CD4-positive, alpha-beta T cell treated with Interleukin-15 for 4 hours (primary cell): ENCODE measurements around the gene ZNRF1.
"Not testable (repeated sequence)": the region's sequence is repeated elsewhere in the genome, so short reads cannot be mapped to it uniquely, and the experiment has no call there.

Experiments
- DNase-seq: peaks from one replicate; pipeline ENCODE4 v3.0.0-alpha.2; 2020; ENCODE audit warnings: low spot score

Gene ZNRF1

GRCh38 chr16:75080205-75081029 lies 81.6 kb downstream of the ZNRF1 start:
- DNase-seq: no peak

GRCh38 chr16:75081179-75081859 lies 82.5 kb downstream of the ZNRF1 start:
- DNase-seq: no peak

- DNase-seq: no peak
These were observed 85.0 kb downstream of the ZNRF1 start for GRCh38 chr16:75083813-75084212.

- no peak for DNase-seq
These were observed 86.7 kb downstream of the ZNRF1 start for GRCh38 chr16:75085556-75085955.

GRCh38 chr16:75086281-75086680 lies 87.5 kb downstream of the ZNRF1 start:
- no peak for DNase-seq

GRCh38 chr16:75086688-75087374 lies 88.0 kb downstream of the ZNRF1 start:
- DNase-seq: no peak

GRCh38 chr16:75087375-75087979 lies 88.7 kb downstream of the ZNRF1 start:
- no peak for DNase-seq

GRCh38 chr16:75088216-75088615 lies 89.4 kb downstream of the ZNRF1 start:
- no peak for DNase-seq

GRCh38 chr16:75088934-75089333 lies 90.1 kb downstream of the ZNRF1 start:
- no peak for DNase-seq

GRCh38 chr16:75089486-75090202 lies 90.8 kb downstream of the ZNRF1 start:
- DNase-seq: no peak

GRCh38 chr16:75090899-75091298 lies 92.1 kb downstream of the ZNRF1 start:
- DNase-seq: not testable (repeated sequence)

GRCh38 chr16:75091619-75092018 lies 92.8 kb downstream of the ZNRF1 start:
- DNase-seq: not testable (repeated sequence)

- DNase-seq: no peak
These were observed 94.0 kb downstream of the ZNRF1 start for GRCh38 chr16:75092777-75093176.

- DNase-seq: no peak
These were observed 95.0 kb downstream of the ZNRF1 start for GRCh38 chr16:75093598-75094540.

GRCh38 chr16:75095204-75095621 lies 96.4 kb downstream of the ZNRF1 start:
- DNase-seq: no peak

- DNase-seq: no peak
These were observed 97.8 kb downstream of the ZNRF1 start for GRCh38 chr16:75096656-75097055.

GRCh38 chr16:75097191-75097761 lies 98.5 kb downstream of the ZNRF1 start:
- no peak for DNase-seq

GRCh38 chr16:75097941-75098901 lies 99.4 kb downstream of the ZNRF1 start:
- DNase-seq: peak; percentile 67

- DNase-seq: no peak
These were observed 100.3 kb downstream of the ZNRF1 start for GRCh38 chr16:75099075-75099667.
